ENCODE results near the gene DEPDC1B.

DNA sequence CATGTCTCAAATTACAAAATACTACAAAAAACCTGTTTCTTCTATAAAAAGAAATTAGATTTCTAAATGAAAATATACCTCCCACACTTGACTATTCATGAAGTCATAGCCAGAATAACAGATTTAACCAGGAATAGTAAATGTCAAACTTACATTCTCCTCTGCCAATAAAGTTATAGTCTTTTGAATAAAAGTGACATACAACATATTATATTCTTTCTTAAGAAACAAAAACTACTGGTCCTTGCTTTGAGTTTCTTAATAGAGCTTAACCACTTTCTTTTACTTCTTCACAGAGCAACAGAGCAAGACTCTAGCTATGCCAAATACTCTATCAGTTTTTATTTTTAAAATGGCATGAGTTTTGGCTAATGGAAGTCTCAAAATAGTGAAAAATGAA lies 61.7 kb downstream of the DEPDC1B start:
- TF ChIP-seq, protein P1, sequence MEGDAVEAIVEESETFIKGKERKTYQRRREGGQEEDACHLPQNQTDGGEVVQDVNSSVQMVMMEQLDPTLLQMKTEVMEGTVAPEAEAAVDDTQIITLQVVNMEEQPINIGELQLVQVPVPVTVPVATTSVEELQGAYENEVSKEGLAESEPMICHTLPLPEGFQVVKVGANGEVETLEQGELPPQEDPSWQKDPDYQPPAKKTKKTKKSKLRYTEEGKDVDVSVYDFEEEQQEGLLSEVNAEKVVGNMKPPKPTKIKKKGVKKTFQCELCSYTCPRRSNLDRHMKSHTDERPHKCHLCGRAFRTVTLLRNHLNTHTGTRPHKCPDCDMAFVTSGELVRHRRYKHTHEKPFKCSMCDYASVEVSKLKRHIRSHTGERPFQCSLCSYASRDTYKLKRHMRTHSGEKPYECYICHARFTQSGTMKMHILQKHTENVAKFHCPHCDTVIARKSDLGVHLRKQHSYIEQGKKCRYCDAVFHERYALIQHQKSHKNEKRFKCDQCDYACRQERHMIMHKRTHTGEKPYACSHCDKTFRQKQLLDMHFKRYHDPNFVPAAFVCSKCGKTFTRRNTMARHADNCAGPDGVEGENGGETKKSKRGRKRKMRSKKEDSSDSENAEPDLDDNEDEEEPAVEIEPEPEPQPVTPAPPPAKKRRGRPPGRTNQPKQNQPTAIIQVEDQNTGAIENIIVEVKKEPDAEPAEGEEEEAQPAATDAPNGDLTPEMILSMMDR (conservative IDR thresholded peaks at IDR 0.05; ENCODE audit: low read length), result no peak
- TF ChIP-seq EZH2phosphoT487 (IDR thresholded peaks at IDR 0.05; ENCODE audit: borderline replicate concordance), result no peak

All from Loucy (cell line).